ENCODE results near the gene SMIM35. TPM values are rescaled to one million over a fixed set of nuclear protein-coding genes. Genes with fewer than 3 reads are reported as not detected.
A peak's percentile ranks its signal among the peaks of the same experiment; 100 is the strongest.

Gene SMIM35
- total and polyA plus RNA-seq, 2 of the 13 experiments (the other 11 are each of a cell fraction or from before 2014, with no cell fraction given) = not detected

- TF ChIP-seq, protein P1, sequence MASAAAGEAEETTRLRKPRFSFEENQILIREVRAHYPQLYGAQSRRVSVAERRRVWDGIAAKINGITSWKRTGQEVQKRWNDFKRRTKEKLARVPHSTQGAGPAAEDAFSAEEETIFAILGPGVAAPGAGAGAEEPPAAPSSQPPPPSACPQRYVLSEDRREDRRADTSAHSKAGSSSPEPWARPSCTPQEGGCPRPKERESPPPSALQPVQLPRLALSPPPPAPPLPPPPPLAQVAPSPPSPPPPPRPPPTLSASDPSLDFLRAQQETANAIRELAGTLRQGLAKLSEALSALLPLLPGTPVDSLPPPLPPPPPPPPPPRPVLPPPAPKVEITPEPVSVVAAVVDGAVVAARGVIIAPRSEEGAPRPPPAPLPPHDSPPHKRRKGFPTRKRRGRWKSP (CRISPR knock-in tag; IDR thresholded peaks at IDR 0.05) = no peak
- TF ChIP-seq EEA1 (CRISPR knock-in tag; IDR thresholded peaks at IDR 0.05; ENCODE audit: borderline replicate concordance) (no peak), ZNF768 (CRISPR knock-in tag; IDR thresholded peaks at IDR 0.05) (no peak), ARNTL (CRISPR knock-in tag; IDR thresholded peaks at IDR 0.05) (no peak), DNMT1 (CRISPR knock-in tag; IDR thresholded peaks at IDR 0.05) (no peak), TOPORS (CRISPR knock-in tag; IDR thresholded peaks at IDR 0.05) (no peak), FOXA3 (CRISPR knock-in tag; IDR thresholded peaks at IDR 0.05) (no peak), ZFP36L2 (CRISPR knock-in tag; IDR thresholded peaks at IDR 0.05) (no peak), SMC3 (IDR thresholded peaks at IDR 0.05; ENCODE audit: low read length) (peak; percentile 44), MBD4 (IDR thresholded peaks at IDR 0.05; ENCODE audit: borderline replicate concordance, low read length) (no peak), ZNF205 (CRISPR knock-in tag; IDR thresholded peaks at IDR 0.05) (no peak), TEAD3 (CRISPR knock-in tag; optimal IDR thresholded peaks at IDR 0.05; ENCODE audit: borderline replicate concordance) (no peak), ZBTB1 (CRISPR knock-in tag; IDR thresholded peaks at IDR 0.05; ENCODE audit: borderline replicate concordance) (no peak), PHF21A (CRISPR knock-in tag; IDR thresholded peaks at IDR 0.05) (no peak), ZMAT5 (CRISPR knock-in tag; IDR thresholded peaks at IDR 0.05; ENCODE audit: borderline replicate concordance, low read depth) (no peak)
- TF ChIP-seq, protein P2, sequence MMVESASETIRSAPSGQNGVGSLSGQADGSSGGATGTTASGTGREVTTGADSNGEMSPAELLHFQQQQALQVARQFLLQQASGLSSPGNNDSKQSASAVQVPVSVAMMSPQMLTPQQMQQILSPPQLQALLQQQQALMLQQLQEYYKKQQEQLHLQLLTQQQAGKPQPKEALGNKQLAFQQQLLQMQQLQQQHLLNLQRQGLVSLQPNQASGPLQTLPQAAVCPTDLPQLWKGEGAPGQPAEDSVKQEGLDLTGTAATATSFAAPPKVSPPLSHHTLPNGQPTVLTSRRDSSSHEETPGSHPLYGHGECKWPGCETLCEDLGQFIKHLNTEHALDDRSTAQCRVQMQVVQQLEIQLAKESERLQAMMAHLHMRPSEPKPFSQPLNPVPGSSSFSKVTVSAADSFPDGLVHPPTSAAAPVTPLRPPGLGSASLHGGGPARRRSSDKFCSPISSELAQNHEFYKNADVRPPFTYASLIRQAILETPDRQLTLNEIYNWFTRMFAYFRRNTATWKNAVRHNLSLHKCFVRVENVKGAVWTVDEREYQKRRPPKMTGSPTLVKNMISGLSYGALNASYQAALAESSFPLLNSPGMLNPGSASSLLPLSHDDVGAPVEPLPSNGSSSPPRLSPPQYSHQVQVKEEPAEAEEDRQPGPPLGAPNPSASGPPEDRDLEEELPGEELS (CRISPR knock-in tag; IDR thresholded peaks at IDR 0.05) = no peak
Measured at GRCh38 chr11:118068206-118068944, 18.4 kb downstream of the SMIM35 start (continued).
